Testis (tissue), 3 donors: Measurements from ENCODE around the gene TTLL9. TPM values are rescaled to one million over a fixed set of nuclear protein-coding genes. Genes with fewer than 3 reads are reported as not detected.

Experiments
- DNase-seq: peaks from one replicate; pipeline ENCODE4 v3.0.0-alpha.2; 2019
- H3K27ac ChIP-seq, 2 donors: fragments of 200-600 bp; sonication (generic); one replicate each; pipeline ENCODE4 v1.5.1; 2019
- H3K27me3 ChIP-seq: fragments of 200-600 bp; sonication (generic); one replicate; pipeline ENCODE4 v1.5.1; 2019
- H3K36me3 ChIP-seq: fragments of 200-600 bp; sonication (generic); one replicate; pipeline ENCODE4 v1.5.1; 2017; ENCODE audit warnings: low read depth; ENCODE audit errors: missing control alignments
- H3K4me1 ChIP-seq: fragments of 200-600 bp; sonication (generic); one replicate; pipeline ENCODE4 v1.5.1; 2019
- H3K4me3 ChIP-seq, 2 donors: fragments of 200-600 bp; sonication (generic); one replicate each; pipeline ENCODE4 v1.5.1; 2017 to 2019
- H3K9me3 ChIP-seq: fragments of 200-600 bp; sonication (generic); one replicate; pipeline ENCODE4 v1.5.1; 2017
- POLR2A ChIP-seq: fragments of 450-650 bp; IDR thresholded peaks from one replicate; pipeline ENCODE4 v1.6.1; 2017; ENCODE audit warnings: antibody characterized with exemption, mild to moderate bottlenecking, moderate library complexity
- WGBS, 2 donors: methylation state at CpG; one replicate each; pipeline ENCODE4 v1.1.5; 2018; 5-methylcytosine and 5-hydroxymethylcytosine counted together
- intact Hi-C: fragments of 100-400 bp; cut with DNase I; formaldehyde crosslinking; loops from one replicate; pipeline ENCODE4 v1.15.1; 2023; ENCODE audit warnings: low total_unique reads
- polyA plus RNA-seq: library from polyadenylated mRNA; stranded (reverse); fragments of 350-450 nt; fragmentation: Illumina TruSeq; extraction: RNeasy Lipid Tissue Mini Kit (QIAGEN cat#74804); gene quantifications from one replicate; pipeline ENCODE4 v1.2.3, GENCODE V29; 2014; ENCODE audit warnings: low read depth, low replicate concordance; ENCODE audit not compliant: insufficient read depth
- total RNA-seq, 2 donors: library from RNA; depleted of rRNA; stranded (reverse); fragments of >200 nt; gene quantifications; one replicate each; pipeline ENCODE4 v1.2.3, GENCODE V29; 2016
- TF ChIP-seq, protein P1 (sequence below), 3 experiments: fragments of 450-650 bp in 2 of 3; fragments of 200-600 bp in 1 of 3; sonication (generic) in 1 of 3; IDR thresholded peaks; one replicate each; pipeline ENCODE4 v1.5.1; 2016 to 2019; ENCODE audit warnings: antibody characterized with exemption in 3 of 3, mild to moderate bottlenecking in 2 of 3, moderate library complexity in 1 of 3

Gene TTLL9
- total and polyA plus RNA-seq, 3 donors from 2014 or later, result 8.7 to 32.7 (median 19.1) TPM

DNA sequence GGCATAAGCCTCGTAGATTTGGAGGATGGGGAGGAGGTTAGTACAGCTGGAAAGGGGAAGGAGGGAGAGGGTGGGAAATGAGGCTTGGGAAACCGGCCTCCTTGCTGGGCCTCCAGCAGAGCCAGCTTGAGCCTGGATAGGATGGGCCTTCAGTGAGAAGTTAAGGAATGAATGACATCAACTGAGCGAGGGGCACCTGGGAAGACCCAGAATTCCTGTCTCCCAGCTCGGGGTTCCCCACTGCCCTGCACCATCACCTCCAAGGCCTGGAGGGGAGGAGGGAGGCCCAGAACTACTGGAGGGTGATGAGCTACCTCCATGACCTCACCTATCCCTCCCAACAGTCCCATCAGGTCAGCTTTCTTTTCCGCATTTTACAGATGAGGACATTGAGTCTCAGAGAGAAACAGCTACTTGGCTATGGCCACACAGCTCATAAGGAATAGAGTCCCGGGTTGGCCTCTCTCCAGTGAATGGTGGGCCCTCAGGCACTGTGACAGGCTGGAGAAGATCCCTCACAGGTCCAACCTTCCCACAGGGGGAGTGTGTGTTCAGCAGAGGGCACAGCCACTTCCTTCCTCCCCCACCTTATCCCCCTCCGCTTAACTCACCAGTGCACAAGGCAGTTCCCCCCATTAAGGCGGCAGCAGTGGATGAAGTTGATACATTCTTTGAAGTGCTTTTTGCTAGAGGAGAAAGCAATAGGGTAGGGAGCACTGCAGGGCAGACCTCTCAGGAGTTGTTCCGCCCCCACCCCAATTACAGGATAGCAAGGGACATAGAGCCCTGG lies 6.9 kb upstream of the TTLL9 start:
- no peaks in the 10 kb centered on the region for H3K9me3 ChIP-seq
- DNase-seq, result no peak
- intact Hi-C loops, result no loop called here
- no peak overlapping the region for H3K4me3 ChIP-seq
- TF ChIP-seq, protein P1, sequence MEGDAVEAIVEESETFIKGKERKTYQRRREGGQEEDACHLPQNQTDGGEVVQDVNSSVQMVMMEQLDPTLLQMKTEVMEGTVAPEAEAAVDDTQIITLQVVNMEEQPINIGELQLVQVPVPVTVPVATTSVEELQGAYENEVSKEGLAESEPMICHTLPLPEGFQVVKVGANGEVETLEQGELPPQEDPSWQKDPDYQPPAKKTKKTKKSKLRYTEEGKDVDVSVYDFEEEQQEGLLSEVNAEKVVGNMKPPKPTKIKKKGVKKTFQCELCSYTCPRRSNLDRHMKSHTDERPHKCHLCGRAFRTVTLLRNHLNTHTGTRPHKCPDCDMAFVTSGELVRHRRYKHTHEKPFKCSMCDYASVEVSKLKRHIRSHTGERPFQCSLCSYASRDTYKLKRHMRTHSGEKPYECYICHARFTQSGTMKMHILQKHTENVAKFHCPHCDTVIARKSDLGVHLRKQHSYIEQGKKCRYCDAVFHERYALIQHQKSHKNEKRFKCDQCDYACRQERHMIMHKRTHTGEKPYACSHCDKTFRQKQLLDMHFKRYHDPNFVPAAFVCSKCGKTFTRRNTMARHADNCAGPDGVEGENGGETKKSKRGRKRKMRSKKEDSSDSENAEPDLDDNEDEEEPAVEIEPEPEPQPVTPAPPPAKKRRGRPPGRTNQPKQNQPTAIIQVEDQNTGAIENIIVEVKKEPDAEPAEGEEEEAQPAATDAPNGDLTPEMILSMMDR (IDR thresholded peaks at IDR 0.05), result no peak
- no peak for TF ChIP-seq POLR2A
- H3K4me1 ChIP-seq, result peaks cover 21% of the 10 kb centered on the region
- no peaks in the 10 kb centered on the region for H3K27me3 ChIP-seq
- no peaks in the 10 kb centered on the region for H3K36me3 ChIP-seq
- no peak overlapping the region for H3K27ac ChIP-seq
- 73 to 91% methylated on average over 9 of the region's 9 CpGs for WGBS, 2 donors

- Histone ChIP-seq H3K9me3 (no peaks in the 10 kb centered on the region), H3K27me3 (no peaks in the 10 kb centered on the region), H3K27ac (peak overlapping the region in 1 of 2 donors; percentile 22), H3K36me3 (no peaks in the 10 kb centered on the region), H3K4me3 (no peak overlapping the region), H3K4me1 (peaks cover 33% of the 10 kb centered on the region)
- DNase-seq, result no peak
- no peak for TF ChIP-seq POLR2A
- intact Hi-C loops, result loop anchor here (5.0 kb wide), 1 partner anchor 88 kb away; the partner anchor contains the start of gene PDRG1
- WGBS, 2 donors, result 59 to 77% methylated on average over 9 to 12 of the region's 12 CpGs
Observed at GRCh38 chr20:31864521-31865400, 5.7 kb upstream of the TTLL9 start.

GRCh38 chr20:31866221-31866620 lies 4.2 kb upstream of the TTLL9 start:
- Histone ChIP-seq H3K27ac (no peak overlapping the region), H3K4me1 (peaks cover 30% of the 10 kb centered on the region), H3K27me3 (no peaks in the 10 kb centered on the region), H3K9me3 (no peaks in the 10 kb centered on the region), H3K4me3 (no peak overlapping the region), H3K36me3 (no peaks in the 10 kb centered on the region)
- TF ChIP-seq, protein P1 (IDR thresholded peaks at IDR 0.05), result no peak
- no peak for TF ChIP-seq POLR2A
- intact Hi-C loops, result loop anchor here (5.0 kb wide), 1 partner anchor 86 kb away; the partner anchor contains the start of gene PDRG1
- DNase-seq, result no peak
- 62 to 67% methylated on average over 3 of the region's 3 CpGs for WGBS, 2 donors

- H3K27ac ChIP-seq, result peak overlapping the region; percentile 40 to 84
- no peaks in the 10 kb centered on the region for H3K27me3 ChIP-seq
- DNase-seq, result no peak
- no peaks in the 10 kb centered on the region for H3K36me3 ChIP-seq
- H3K4me1 ChIP-seq, result peaks cover 30% of the 10 kb centered on the region
- no peaks in the 10 kb centered on the region for H3K9me3 ChIP-seq
- H3K4me3 ChIP-seq, result peak overlapping the region in 1 of 2 donors; percentile 81
- intact Hi-C loops, result loop anchor here (5.0 kb wide), 1 partner anchor 83 kb away; the partner anchor contains the start of gene PDRG1
- no peak for TF ChIP-seq POLR2A
- TF ChIP-seq, protein P1 (IDR thresholded peaks at IDR 0.05), result no peak
- WGBS, 2 donors, result 67 to 82% methylated on average over 6 to 11 of the region's 12 CpGs
Observed at GRCh38 chr20:31868853-31869672, 1.4 kb upstream of the TTLL9 start.
